ENCODE data around the gene SMIM35.

Gene SMIM35

GRCh38 chr11:118099838-118100556 is 13.2 kb upstream of the SMIM35 start:
- in situ Hi-C loops (cut with MboI; ENCODE audit: low sequenced_read_pairs) = no loop called here
- no peaks in the 10 kb centered on the region for H3K36me3 ChIP-seq (replicated peaks)
- no peak overlapping the region for H3K4me3 ChIP-seq
- H3K9me3 ChIP-seq = no peaks in the 10 kb centered on the region
- H3K4me1 ChIP-seq = no peaks in the 10 kb centered on the region
- no peak for DNase-seq (ENCODE audit: low spot score in 2 of 2)
- no peaks in the 10 kb centered on the region; the same call in 1 of the 2 replicates for H3K27me3 ChIP-seq (ENCODE audit: low read depth)

DNA sequence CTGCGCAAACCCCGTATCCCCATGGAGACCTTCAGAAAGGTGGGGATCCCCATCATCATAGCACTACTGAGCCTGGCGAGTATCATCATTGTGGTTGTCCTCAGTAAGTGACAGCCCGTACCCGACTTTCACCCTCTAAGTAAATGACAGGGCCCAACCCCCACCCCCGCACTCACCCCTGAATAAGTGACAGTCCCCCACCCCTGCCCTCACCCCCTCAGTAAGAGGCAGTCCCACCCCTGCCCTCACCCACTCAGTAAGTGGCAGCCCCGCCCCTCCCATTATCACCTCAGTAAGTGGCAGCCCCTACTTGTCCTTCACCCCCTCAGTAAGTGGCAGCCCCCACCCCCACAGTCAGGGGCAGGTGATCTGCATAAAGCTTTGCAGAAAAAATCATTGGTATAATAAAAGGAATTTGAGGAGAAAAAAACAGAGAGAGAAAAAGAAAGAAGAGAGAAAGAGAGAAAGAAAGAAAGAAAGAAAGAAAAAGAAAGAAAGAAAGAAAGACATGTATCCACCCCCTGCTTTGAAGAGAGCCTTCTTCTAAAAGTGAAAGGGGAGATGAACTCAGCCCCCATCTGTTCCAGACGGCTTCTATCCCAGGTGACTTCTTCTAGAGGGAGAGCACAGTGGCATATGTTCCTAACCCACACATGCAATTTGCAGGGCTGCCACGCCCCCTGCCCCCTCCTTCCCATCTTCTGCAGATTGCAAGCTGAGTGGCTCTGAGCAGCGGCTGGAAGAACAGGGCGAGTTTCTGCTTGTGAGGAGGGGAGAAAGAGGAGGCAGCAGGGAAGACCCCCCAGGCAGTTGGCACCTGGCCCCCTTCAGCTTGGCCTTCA is 12.5 kb upstream of the SMIM35 start:
- peak in 1 of 2 experiments; percentile 14 for DNase-seq (ENCODE audit: low spot score in 2 of 2)
- H3K27me3 ChIP-seq (ENCODE audit: low read depth) = no peaks in the 10 kb centered on the region; the same call in 1 of the 2 replicates
- in situ Hi-C loops (cut with MboI; ENCODE audit: low sequenced_read_pairs) = no loop called here
- H3K4me1 ChIP-seq = no peaks in the 10 kb centered on the region
- H3K4me3 ChIP-seq = no peak overlapping the region
- H3K36me3 ChIP-seq (replicated peaks) = no peaks in the 10 kb centered on the region
- H3K9me3 ChIP-seq = no peaks in the 10 kb centered on the region

- Histone ChIP-seq H3K27me3 (ENCODE audit: low read depth) (no peaks in the 10 kb centered on the region; the same call in 1 of the 2 replicates), H3K36me3 (replicated peaks) (no peaks in the 10 kb centered on the region), H3K9me3 (no peaks in the 10 kb centered on the region), H3K4me1 (no peaks in the 10 kb centered on the region), H3K4me3 (no peak overlapping the region)
- no peak for DNase-seq (ENCODE audit: low spot score in 2 of 2)
- in situ Hi-C loops (cut with MboI; ENCODE audit: low sequenced_read_pairs) = no loop called here
These were observed 9.2 kb upstream of the SMIM35 start for GRCh38 chr11:118095967-118096367.

DNA sequence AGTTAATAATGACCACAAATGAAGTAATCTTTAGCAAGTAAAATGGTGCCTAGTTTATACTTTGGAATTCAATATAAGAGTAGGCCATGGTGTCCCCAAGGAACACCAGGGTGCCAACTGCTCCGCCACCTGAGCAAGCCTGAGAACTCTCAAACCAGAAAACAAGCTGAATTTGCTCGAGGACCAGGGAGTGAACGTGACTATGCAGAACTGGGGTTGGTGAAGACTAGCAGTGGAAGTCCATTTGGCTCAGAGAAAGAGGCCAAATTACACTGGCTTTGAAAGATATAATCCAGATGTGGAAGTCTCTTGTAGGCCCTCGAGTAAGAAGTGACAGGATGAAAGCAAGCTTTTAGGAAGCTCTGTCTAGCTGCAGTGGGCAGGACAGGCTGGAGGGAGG is 8.7 kb upstream of the SMIM35 start:
- Histone ChIP-seq H3K9me3 (no peaks in the 10 kb centered on the region), H3K4me3 (no peak overlapping the region), H3K4me1 (no peaks in the 10 kb centered on the region), H3K36me3 (replicated peaks) (no peaks in the 10 kb centered on the region), H3K27me3 (ENCODE audit: low read depth) (no peaks in the 10 kb centered on the region; the same call in 1 of the 2 replicates)
- in situ Hi-C loops (cut with MboI; ENCODE audit: low sequenced_read_pairs) = no loop called here
- DNase-seq (ENCODE audit: low spot score in 2 of 2) = no peak

GRCh38 chr11:118092907-118093571 is 6.3 kb upstream of the SMIM35 start:
- Histone ChIP-seq H3K27me3 (ENCODE audit: low read depth) (no peaks in the 10 kb centered on the region; the same call in 1 of the 2 replicates), H3K4me3 (no peak overlapping the region), H3K9me3 (peaks cover under 1% of the 10 kb centered on the region; the same call in 1 of the 2 replicates), H3K4me1 (no peaks in the 10 kb centered on the region), H3K36me3 (replicated peaks) (no peaks in the 10 kb centered on the region)
- DNase-seq (ENCODE audit: low spot score in 2 of 2) = no peak
- in situ Hi-C loops (cut with MboI; ENCODE audit: low sequenced_read_pairs) = no loop called here

DNA sequence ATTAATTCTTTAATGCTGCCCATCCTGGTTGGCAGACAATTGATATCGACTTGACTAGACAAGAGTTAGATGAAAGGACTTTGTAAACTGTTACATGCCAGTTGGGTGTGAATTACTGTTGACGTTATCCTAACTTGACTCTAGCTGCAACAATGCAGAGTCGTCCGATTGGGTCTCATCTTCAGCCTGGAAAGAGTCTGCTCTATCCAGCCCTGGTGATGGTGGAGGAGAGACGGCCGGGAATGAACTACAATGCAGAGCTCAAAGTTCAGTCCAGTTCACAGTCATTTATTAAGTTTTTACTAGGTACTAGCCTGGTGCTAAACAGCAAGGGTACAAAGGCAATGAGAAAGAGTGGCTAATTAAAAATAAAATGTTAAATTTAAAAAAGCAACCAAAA is 4.9 kb upstream of the SMIM35 start:
- no peaks in the 10 kb centered on the region for H3K4me1 ChIP-seq
- in situ Hi-C loops (cut with MboI; ENCODE audit: low sequenced_read_pairs) = no loop called here
- H3K36me3 ChIP-seq (replicated peaks) = no peaks in the 10 kb centered on the region

DNA sequence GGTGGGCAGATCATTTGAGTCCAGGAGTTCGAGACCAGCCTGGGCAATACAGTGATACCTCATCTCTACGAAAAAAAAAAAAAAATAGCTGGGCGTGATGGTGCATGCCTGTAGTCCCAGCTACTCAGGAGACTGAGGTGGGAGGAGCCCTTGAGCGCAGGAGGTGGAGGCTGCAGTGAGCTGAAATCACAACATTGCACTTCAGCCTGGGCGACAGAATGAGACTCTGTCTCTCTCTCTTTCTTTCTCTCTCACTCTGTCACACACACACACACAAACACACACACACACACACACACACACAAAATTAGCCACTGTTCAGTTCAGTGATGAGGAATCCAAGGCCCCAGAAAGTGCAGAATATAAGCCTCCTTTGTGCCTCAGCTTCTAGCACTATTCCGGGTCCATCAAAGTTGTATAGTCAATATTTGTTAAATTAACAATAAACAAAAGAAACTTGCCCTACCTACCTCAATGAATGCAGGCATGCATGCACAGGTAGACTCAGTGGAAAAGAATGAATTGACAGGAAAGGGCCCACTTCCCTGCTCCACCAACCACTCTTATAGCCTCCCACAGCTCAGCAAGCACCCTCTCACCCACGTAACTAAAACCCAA is 3.9 kb upstream of the SMIM35 start:
- no peaks in the 10 kb centered on the region for H3K27me3 ChIP-seq (ENCODE audit: low read depth)
- peaks cover 2% of the 10 kb centered on the region; the same call in 1 of the 2 replicates for H3K9me3 ChIP-seq
- no peak for DNase-seq (ENCODE audit: low spot score in 2 of 2)
- H3K4me1 ChIP-seq = no peaks in the 10 kb centered on the region
- no peak overlapping the region for H3K4me3 ChIP-seq
- no peaks in the 10 kb centered on the region for H3K36me3 ChIP-seq (replicated peaks)
- in situ Hi-C loops (cut with MboI; ENCODE audit: low sequenced_read_pairs) = no loop called here

More for the DNA sequence above, 4.9 kb upstream of the SMIM35 start:
- DNase-seq (ENCODE audit: low spot score in 2 of 2) = no peak
- no peak overlapping the region for H3K4me3 ChIP-seq
- H3K9me3 ChIP-seq = peaks cover 2% of the 10 kb centered on the region; the same call in 1 of the 2 replicates
- H3K27me3 ChIP-seq (ENCODE audit: low read depth) = no peaks in the 10 kb centered on the region

DNA sequence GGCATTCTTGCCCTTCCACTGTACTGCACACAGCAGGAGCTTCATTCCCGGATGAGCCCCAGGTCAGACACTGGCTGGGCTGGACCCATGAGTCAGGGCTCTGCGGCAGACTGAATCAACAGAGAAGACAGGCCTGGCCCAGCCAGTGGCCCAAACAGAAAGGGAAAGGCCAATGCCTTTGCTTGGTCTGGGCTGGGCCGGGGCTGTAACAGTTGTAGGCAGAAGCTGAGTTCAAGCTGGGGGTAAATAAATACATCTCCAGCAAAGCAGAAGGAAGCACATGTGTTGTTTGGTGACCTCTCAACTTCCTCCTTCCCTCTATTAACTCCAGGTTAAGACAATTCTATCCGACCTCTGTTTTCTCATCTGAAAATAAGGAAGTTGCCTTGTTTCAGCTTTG is 1.8 kb upstream of the SMIM35 start:
- H3K9me3 ChIP-seq = peaks cover 2% of the 10 kb centered on the region; the same call in 1 of the 2 replicates
- in situ Hi-C loops (cut with MboI; ENCODE audit: low sequenced_read_pairs) = no loop called here
- DNase-seq (ENCODE audit: low spot score in 2 of 2) = no peak
- no peaks in the 10 kb centered on the region for H3K27me3 ChIP-seq (ENCODE audit: low read depth)
- H3K4me3 ChIP-seq = no peak overlapping the region
- no peaks in the 10 kb centered on the region for H3K36me3 ChIP-seq (replicated peaks)
- H3K4me1 ChIP-seq = no peaks in the 10 kb centered on the region

DNA sequence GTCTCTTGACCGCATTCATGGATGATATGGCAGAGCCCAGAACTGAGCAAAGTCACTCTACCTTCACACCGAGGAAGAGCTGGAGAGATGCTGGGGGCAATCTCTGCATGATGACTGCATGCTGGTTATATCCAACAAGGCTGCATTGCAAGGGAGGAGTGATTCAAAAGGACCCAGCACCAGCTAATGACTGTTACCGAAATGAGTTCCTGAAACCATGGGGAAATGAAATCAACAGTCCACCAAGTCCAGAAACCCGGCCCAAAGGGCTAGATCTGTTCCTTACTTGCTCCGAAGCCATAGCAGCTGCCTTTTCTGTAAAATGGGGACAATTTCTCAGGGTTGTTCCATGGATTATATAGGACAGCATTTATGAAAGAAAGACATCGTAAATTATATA is 1.2 kb upstream of the SMIM35 start:
- H3K36me3 ChIP-seq (replicated peaks) = no peaks in the 10 kb centered on the region
- no peak overlapping the region for H3K4me3 ChIP-seq
- no peak for DNase-seq (ENCODE audit: low spot score in 2 of 2)
- no peaks in the 10 kb centered on the region for H3K4me1 ChIP-seq
- in situ Hi-C loops (cut with MboI; ENCODE audit: low sequenced_read_pairs) = no loop called here
- H3K9me3 ChIP-seq = peaks cover 2% of the 10 kb centered on the region; the same call in 1 of the 2 replicates
- no peaks in the 10 kb centered on the region for H3K27me3 ChIP-seq (ENCODE audit: low read depth)

GRCh38 chr11:118084656-118085055 is 2.1 kb downstream of the SMIM35 start:
- Histone ChIP-seq H3K36me3 (replicated peaks) (no peaks in the 10 kb centered on the region), H3K4me3 (no peak overlapping the region), H3K9me3 (peaks cover 2% of the 10 kb centered on the region; the same call in 1 of the 2 replicates), H3K27me3 (ENCODE audit: low read depth) (peaks cover 11% of the 10 kb centered on the region), H3K4me1 (no peaks in the 10 kb centered on the region)
- no peak for DNase-seq (ENCODE audit: low spot score in 2 of 2)
- in situ Hi-C loops (cut with MboI; ENCODE audit: low sequenced_read_pairs) = no loop called here

- Histone ChIP-seq H3K27me3 (ENCODE audit: low read depth) (peaks cover 11% of the 10 kb centered on the region), H3K36me3 (replicated peaks) (no peaks in the 10 kb centered on the region), H3K4me3 (no peak overlapping the region), H3K9me3 (peaks cover 2% of the 10 kb centered on the region; the same call in 1 of the 2 replicates), H3K4me1 (no peaks in the 10 kb centered on the region)
- in situ Hi-C loops (cut with MboI; ENCODE audit: low sequenced_read_pairs) = no loop called here
- no peak for DNase-seq (ENCODE audit: low spot score in 2 of 2)
These were observed 2.5 kb downstream of the SMIM35 start for GRCh38 chr11:118084247-118084646.

- Histone ChIP-seq H3K9me3 (peaks cover 1% of the 10 kb centered on the region; the same call in 1 of the 2 replicates), H3K27me3 (ENCODE audit: low read depth) (peaks cover 11% of the 10 kb centered on the region), H3K36me3 (replicated peaks) (no peaks in the 10 kb centered on the region), H3K4me1 (no peaks in the 10 kb centered on the region), H3K4me3 (no peak overlapping the region)
- in situ Hi-C loops (cut with MboI; ENCODE audit: low sequenced_read_pairs) = no loop called here
- DNase-seq (ENCODE audit: low spot score in 2 of 2) = no peak
These were observed 3.7 kb downstream of the SMIM35 start for GRCh38 chr11:118082880-118083552.
